Measurements from ENCODE around the gene CNTN4.

CNTN4 gene

DNA sequence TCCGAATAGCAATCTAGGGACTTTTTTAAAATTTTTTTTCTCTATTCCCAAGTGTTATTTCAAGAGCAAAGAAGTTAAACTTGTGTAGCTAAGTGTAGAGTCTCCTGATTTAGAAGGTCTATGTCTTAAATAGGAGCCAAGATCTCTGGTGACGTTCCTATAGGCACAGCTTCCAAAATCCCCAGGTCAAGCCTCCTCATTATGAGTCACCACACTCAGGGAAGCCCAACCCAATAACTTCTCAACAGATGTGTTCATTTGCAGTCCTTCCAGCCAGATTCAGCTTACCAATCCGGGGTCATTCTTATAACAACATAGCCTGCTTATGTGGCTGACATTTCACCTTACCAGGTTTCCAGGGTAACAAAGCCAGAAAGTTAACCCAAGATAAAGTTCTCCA, 741.2 kb downstream of the CNTN4 start:
- H3K4me3 ChIP-seq (ENCODE audit: low read depth, low read length), result no peak overlapping the region
- TF ChIP-seq, protein P1, sequence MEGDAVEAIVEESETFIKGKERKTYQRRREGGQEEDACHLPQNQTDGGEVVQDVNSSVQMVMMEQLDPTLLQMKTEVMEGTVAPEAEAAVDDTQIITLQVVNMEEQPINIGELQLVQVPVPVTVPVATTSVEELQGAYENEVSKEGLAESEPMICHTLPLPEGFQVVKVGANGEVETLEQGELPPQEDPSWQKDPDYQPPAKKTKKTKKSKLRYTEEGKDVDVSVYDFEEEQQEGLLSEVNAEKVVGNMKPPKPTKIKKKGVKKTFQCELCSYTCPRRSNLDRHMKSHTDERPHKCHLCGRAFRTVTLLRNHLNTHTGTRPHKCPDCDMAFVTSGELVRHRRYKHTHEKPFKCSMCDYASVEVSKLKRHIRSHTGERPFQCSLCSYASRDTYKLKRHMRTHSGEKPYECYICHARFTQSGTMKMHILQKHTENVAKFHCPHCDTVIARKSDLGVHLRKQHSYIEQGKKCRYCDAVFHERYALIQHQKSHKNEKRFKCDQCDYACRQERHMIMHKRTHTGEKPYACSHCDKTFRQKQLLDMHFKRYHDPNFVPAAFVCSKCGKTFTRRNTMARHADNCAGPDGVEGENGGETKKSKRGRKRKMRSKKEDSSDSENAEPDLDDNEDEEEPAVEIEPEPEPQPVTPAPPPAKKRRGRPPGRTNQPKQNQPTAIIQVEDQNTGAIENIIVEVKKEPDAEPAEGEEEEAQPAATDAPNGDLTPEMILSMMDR (conservative IDR thresholded peaks at IDR 0.05; ENCODE audit: low read depth, low read length), result no peak

DNA sequence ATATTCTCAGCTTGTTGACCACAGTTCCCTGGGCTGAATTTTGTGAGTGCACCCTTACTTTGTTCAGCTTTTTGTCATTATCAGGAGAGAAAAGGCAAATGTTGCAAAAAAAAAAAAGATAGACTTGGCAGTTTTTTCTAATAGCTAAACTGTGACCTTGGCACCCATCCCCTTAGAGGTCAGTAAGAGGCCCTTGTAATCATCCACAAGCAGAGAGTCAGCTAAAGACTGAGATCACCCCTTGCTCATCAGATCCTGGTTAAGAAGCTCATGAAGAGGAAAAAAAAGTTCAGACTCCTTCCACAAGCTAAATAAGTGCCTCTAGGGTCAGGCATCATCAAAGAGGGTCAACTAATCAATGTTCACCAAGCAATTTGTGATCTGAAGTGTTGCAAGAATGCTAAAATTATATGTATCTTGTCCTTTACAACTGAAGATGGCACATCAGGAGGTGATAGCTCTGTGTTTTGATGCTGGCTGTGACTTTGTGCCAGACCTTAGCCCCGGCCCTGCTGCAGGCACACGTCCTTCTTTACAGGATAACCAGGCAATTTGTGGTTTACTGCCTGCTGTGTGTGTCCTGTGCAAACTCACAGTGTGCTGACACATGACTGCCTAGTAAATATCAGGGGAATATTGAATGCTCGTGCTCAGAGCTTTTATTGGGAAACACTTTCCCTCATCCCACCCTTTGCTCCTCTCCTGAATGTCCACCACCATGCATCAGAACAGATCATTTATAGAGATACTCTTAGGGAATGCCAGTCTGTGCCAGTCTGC, 748.6 kb downstream of the CNTN4 start:
- TF ChIP-seq, protein P1 (conservative IDR thresholded peaks at IDR 0.05; ENCODE audit: low read depth, low read length), result no peak
- H3K4me3 ChIP-seq (ENCODE audit: low read depth, low read length), result no peak overlapping the region

More for the DNA sequence above, 741.2 kb downstream of the CNTN4 start:
- DNase-seq (ENCODE audit: low read depth), result no peak

DNA sequence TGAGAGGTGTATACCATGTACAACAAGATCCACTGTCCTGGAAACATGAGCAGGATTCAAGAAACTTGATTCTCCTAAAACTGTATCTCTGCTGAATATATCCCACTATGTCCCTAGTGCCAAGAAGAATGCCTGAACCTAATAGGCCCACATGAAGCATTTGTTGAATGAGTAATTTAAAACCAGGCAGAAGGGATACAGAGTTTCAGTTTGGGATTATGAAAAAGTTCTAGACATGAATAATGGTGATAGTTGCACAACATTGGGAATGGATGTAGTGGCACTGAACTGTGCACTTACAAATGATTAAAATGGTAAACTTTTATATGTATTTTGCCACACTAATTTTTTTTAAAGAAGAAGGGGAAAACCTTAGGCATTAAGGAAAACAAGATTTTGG, 750.4 kb downstream of the CNTN4 start:
- H3K4me3 ChIP-seq (ENCODE audit: low read depth, low read length), result no peak overlapping the region
- TF ChIP-seq, protein P1 (conservative IDR thresholded peaks at IDR 0.05; ENCODE audit: low read depth, low read length), result no peak
- no peak for DNase-seq (ENCODE audit: low read depth)

More for the DNA sequence above, 748.6 kb downstream of the CNTN4 start:
- no peak for DNase-seq (ENCODE audit: low read depth)

DNA sequence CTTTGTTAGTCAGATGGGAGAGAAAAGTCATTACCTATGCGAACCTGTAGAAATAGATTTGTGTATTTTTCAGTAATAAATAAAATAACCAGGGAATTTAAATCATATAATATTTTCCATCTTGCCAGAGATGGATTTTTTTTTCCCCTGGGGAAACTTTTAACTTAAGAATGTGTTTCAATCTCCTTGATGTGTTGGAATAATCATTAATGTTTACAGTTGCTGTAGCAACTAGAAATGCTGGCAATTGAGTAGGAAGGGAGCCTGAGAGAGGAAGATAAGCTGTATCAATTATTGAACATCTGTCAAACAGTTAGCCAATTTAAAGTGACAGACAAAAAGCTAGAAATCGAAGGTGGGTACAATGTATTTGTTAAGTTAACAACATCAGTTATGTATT, 752.0 kb downstream of the CNTN4 start:
- DNase-seq (ENCODE audit: low read depth), result no peak
- TF ChIP-seq, protein P1 (conservative IDR thresholded peaks at IDR 0.05; ENCODE audit: low read depth, low read length), result no peak
- no peak overlapping the region for H3K4me3 ChIP-seq (ENCODE audit: low read depth, low read length)

DNA sequence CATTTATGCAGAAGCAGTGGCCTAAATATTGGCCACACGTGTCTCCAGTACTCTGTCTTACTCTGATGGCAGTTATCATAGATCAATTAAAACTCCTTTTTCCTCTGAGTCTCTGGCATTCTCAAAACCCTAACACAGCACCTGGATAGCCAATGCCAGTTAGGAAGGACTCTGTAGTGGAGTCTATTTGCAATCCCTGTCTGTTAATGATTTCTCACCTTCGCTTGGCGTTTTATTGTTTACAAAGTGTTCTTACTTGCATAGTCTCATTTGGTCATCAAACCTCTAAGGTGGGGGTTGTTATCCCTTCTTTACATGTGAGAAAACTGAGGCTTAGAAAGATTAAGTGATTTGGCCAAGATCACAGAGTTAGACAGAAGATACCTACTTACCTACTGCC, 752.7 kb downstream of the CNTN4 start:
- no peak overlapping the region for H3K4me3 ChIP-seq (ENCODE audit: low read depth, low read length)
- TF ChIP-seq, protein P1 (conservative IDR thresholded peaks at IDR 0.05; ENCODE audit: low read depth, low read length), result no peak
- no peak for DNase-seq (ENCODE audit: low read depth)

DNA sequence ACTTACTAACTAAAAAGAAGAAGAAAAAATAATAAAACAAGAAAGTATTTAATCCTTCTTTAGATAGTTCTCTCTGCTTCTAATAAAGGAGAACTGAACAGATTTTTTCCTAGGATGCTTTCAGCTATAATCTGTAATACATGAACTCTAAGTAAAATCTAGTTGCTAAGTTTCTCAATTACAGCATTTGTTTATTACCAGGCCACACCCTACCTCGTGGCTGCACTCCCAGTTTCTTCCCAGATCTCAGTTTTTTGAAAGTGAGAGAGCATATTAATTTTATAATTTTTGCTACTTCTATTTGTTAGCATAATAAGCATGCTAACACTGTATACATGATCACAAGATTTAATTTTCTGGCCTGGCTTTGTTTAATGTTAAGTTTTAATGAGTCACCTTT, 753.2 kb downstream of the CNTN4 start:
- TF ChIP-seq, protein P1 (conservative IDR thresholded peaks at IDR 0.05; ENCODE audit: low read depth, low read length), result no peak

DNA sequence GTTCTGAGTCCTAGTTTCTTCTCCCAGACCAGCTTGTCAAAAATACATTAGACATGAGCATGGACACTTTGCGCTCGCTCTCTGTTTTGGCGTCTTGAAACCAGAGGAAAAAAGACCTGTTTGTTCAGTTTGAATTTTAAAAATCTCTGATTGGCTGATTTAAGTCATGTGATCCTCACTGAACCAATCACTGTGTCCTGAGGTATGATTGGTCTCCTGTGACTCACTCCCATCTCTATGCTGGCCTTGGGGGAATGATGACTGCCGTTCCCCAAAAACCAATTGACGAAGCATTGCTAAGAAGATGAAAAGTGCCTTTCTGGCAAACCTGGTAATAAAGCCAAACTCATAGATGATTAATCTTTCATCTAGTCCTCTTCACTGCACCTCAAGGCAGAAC, 755.0 kb downstream of the CNTN4 start:
- TF ChIP-seq, protein P1 (conservative IDR thresholded peaks at IDR 0.05; ENCODE audit: low read depth, low read length), result no peak
- no peak overlapping the region for H3K4me3 ChIP-seq (ENCODE audit: low read depth, low read length)
- no peak for DNase-seq (ENCODE audit: low read depth)

More for the DNA sequence above, 753.2 kb downstream of the CNTN4 start:
- H3K4me3 ChIP-seq (ENCODE audit: low read depth, low read length), result no peak overlapping the region
- DNase-seq (ENCODE audit: low read depth), result no peak

Data from choroid plexus epithelial cell (primary cell).